Measurements from ENCODE around the gene SPNS3. TPM values are rescaled to one million over a fixed set of nuclear protein-coding genes. Genes with fewer than 3 reads are reported as not detected.

The SPNS3 gene
- total RNA-seq, 4 donors from 2014 or later: 1.7 TPM; not detected in 3

DNA sequence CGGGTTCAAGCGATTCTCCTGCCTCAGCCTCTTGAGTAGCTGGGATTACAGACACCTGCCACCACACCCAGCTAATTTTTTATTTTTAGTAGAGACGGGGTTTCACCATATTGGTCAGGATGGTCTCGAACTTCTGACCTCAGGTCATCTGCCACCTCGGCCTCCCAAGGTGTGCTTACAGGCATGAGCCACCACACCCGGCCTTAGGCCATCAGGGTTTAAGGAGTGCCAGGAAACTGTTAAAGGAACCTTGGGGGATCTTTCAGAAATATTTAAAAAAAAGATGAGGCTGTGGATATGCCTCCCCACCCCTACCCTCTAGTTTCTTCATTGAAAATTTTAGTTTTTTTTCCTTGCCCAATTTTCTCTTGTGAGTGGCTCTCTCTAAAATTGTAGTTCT, 35.9 kb upstream of the SPNS3 start:
- TF ChIP-seq, protein P1, sequence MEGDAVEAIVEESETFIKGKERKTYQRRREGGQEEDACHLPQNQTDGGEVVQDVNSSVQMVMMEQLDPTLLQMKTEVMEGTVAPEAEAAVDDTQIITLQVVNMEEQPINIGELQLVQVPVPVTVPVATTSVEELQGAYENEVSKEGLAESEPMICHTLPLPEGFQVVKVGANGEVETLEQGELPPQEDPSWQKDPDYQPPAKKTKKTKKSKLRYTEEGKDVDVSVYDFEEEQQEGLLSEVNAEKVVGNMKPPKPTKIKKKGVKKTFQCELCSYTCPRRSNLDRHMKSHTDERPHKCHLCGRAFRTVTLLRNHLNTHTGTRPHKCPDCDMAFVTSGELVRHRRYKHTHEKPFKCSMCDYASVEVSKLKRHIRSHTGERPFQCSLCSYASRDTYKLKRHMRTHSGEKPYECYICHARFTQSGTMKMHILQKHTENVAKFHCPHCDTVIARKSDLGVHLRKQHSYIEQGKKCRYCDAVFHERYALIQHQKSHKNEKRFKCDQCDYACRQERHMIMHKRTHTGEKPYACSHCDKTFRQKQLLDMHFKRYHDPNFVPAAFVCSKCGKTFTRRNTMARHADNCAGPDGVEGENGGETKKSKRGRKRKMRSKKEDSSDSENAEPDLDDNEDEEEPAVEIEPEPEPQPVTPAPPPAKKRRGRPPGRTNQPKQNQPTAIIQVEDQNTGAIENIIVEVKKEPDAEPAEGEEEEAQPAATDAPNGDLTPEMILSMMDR (IDR thresholded peaks at IDR 0.05; ENCODE audit: low read depth): no peak

GRCh38 chr17:4405038-4405669, 28.6 kb upstream of the SPNS3 start:
- TF ChIP-seq, protein P1 (IDR thresholded peaks at IDR 0.05; ENCODE audit: low read depth): no peak

- TF ChIP-seq, protein P1 (IDR thresholded peaks at IDR 0.05; ENCODE audit: low read depth): no peak
Measured at GRCh38 chr17:4405699-4406098, 28.0 kb upstream of the SPNS3 start.

- TF ChIP-seq, protein P1 (IDR thresholded peaks at IDR 0.05; ENCODE audit: low read depth): no peak
Measured at GRCh38 chr17:4406386-4406785, 27.4 kb upstream of the SPNS3 start.

GRCh38 chr17:4407216-4407615, 26.5 kb upstream of the SPNS3 start:
- TF ChIP-seq, protein P1 (IDR thresholded peaks at IDR 0.05; ENCODE audit: low read depth): no peak

DNA sequence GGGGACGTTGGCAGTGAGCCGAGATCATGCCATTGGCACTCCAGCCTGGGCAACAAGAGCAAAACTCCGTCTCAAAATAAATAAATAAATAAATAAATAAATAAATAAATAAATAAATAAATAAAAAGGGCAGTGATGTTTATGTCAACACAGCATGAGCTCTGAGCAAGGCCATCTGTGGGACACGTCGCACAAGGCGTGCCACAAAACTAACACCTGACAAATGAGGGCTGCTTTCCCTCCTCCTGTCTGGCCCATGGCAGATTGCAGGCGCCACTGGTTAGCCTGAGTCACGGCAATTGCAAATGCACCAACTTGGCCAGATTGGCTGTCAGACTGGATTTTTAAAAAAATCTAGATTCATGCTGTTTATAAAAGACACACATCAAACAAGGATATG, 25.9 kb upstream of the SPNS3 start:
- TF ChIP-seq, protein P1 (IDR thresholded peaks at IDR 0.05; ENCODE audit: low read depth): no peak

DNA sequence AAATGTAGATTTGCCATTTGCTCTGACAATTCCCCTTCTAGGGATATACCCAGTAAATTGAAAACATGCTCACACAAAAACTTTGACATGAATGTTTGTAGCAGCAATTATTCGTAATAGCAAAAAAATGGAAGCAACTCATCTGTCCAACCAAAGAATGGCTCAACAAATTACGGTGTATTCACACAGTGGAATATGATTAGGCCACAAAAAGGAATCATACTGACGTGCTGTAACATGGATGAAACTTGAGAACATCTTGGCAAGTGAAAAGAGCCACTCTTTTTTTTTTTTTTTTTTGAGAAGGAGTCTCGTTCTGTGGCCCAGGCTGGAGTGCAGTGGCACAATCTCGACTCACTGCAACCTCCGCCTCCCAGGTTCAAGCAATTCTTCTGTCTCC, 24.1 kb upstream of the SPNS3 start:
- TF ChIP-seq, protein P1 (IDR thresholded peaks at IDR 0.05; ENCODE audit: low read depth): no peak
